Activated T-cell treated with anti-CD3 and anti-CD28 coated beads, Interleukin-2, amount 50 U/mL, for 48 hours (primary cell): Measurements from ENCODE around the gene RIMBP2.
"Not testable (repeated sequence)": the region's sequence is repeated elsewhere in the genome, so short reads cannot be mapped to it uniquely, and the experiment has no call there.

ENCODE experiments used
- DNase-seq, 2 experiments: peaks; one replicate each; pipeline ENCODE4 v3.0.0-alpha.2; 2020

RIMBP2 gene

DNA sequence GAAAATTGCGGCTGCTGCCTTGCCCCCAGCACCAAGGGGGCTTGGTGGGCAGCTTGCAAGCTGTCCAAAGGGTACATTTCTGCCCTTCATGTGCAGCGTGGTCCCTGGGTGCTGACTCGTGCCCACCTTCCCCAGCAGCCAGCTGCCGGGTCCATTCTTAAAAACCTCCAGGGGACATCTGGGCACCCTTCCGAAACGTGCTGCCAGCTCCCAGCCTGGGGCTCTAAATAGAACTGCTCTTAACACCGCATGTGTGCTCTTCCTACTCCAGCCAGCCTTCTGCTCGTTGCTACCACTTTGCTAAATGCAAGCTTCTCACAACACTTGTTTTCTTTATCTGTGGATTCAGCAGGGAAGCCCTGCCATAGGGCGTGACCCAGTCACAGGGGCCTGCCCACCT, 66.0 kb downstream of the RIMBP2 start:
- no peak for DNase-seq

DNA sequence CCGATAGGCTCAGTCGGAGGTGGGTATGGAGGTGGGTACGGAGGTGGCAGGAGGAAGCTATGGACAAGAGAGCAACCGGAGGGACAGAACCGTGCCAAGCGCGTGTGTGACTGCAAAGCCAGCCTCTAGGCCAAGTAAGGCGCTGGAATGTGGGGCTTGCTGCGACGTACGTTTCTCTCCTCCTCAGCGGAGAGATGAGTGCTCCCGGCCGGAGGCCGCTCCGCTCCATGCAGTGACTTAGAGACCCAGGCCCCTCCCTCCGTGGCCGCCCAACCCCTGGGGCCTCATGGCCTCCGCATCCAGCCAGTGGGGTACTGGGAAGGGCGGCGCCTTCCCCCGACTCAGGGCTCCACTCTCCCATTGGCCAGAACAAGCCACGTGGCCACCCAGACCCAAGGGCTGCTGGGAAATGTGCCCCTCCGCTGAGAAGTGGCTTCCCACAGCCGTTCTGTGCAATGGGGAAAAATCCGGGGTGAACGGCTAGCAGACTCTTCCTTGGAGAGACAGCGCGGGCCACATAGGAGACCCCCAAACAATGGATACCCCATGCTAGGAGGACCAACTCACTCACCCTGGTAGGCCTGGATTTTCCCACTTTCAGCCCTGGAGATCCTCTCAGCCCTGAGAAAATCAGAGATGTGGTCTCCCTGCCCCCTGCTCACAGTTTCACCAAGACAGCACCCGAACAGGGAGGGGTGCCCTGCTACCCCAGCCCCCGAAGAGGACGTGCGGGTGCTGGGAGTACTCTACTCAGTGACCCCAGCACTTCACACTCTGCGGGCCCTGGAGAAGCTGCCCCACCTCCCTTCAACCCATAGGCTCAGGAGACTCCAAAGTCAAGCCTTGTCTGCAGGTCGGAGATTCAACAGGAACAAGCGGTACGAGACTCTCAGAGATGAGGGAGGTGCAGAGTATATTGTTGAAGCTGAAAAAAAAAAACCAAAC, 66.7 kb downstream of the RIMBP2 start:
- no peak for DNase-seq

DNA sequence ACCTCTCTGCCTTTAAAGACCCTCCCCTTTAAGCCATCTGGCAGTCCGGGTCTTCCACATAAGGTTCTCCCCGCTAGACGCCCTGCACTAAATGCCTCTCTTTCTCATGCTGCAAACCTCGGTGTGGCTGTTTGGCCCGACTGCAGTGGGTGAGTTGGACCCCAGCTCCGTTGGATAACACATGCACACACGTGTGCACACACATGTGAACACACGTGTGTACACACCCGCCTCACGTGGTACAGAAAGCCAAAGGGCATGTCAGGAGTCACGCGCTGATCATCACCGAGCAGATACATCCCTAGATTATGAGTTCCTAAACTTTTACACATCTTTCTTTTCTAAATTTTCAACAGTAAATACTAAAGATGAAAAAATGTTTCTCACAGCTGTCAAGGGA, 68.3 kb downstream of the RIMBP2 start:
- DNase-seq, result no peak

- DNase-seq, result no peak
These were observed 69.3 kb downstream of the RIMBP2 start for GRCh38 chr12:130646716-130647370.

DNA sequence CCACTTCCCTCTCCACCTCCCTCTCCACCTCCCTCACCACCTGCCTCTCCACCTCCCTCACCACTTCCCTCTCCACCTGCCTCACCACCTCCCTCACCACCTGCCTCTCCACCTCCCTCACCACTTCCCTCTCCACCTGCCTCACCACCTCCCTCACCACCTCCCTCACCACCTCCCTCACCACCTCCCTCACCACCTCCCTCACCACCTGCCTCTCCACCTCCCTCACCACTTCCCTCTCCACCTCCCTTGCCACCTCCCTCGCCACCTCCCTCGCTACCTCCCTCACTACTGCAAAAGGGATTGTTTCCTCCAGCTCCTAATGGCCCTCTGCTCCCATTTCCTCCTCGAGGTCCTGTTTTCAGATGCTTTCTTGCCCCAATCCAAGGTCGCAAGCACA, 69.9 kb downstream of the RIMBP2 start:
- not testable (repeated sequence) for DNase-seq

DNA sequence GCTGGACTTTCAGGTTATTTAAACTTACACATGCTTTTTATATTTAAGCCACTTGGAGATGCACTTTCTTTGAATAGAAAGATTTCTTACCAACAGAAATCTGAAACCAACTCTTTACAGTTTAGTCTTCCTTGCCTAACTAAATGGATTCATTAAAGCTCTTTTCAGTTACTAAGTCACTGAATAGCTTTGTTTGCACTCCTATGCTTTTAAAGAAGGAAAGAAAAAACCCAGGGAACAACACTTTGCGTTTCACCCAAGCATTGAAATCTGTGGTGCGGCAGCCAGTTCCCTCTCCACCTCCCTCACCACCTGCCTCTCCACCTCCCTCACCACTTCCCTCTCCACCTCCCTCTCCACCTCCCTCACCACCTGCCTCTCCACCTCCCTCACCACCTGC, 70.3 kb downstream of the RIMBP2 start:
- no peak for DNase-seq

DNA sequence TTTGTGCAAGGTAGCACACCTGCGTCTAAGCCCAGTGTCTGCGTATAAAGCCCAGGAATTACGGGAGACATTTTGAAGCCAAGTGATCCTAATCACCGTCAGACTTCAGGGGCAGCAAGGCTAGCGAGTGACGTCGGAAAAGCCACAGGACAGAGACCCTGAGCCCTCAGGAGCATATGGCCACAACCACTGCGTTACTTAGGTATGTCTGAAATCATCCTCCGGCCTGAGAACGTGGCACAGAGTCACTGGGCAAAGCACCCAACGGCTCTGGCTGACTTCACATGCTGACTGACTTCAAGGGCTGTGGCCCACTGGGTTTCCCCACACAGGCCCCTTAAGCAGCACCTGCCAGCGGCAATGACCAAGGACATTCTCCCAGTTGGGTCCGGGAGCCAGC, 71.5 kb downstream of the RIMBP2 start:
- no peak for DNase-seq

GRCh38 chr12:130644146-130644545, 72.0 kb downstream of the RIMBP2 start:
- no peak for DNase-seq

- no peak for DNase-seq
These were observed 73.2 kb downstream of the RIMBP2 start for GRCh38 chr12:130642856-130643255.

DNA sequence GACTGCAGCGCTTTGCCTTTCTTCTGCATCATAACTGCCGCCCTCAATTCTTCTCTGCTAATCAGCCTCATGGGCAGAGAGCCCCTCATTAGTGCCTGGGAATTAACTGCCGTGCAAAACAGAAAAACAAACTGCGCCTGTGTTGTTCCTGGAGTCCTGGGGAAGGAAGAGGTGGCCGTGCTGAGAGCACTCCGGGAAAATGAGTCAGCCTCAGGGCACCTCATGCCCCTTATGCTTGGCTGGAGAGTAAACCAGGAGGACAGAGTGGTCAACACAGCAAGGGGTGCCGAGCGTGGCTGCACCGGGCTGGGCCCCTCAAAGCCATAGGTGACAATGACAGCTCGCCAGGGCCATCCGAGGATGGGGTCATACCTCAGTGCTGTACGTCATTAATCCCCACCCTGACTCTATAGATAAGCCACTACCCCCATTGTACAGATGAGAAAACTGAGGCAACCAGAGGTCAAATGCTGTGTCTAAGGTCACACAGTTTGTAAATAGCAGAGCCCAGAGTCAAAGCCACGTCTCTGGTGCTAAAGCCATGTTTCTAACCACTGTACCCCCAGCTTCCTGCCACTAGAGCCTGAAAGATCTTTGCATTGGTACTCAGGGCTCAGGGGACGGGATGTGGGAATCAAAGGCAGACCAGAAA, 74.4 kb downstream of the RIMBP2 start:
- no peak for DNase-seq

DNA sequence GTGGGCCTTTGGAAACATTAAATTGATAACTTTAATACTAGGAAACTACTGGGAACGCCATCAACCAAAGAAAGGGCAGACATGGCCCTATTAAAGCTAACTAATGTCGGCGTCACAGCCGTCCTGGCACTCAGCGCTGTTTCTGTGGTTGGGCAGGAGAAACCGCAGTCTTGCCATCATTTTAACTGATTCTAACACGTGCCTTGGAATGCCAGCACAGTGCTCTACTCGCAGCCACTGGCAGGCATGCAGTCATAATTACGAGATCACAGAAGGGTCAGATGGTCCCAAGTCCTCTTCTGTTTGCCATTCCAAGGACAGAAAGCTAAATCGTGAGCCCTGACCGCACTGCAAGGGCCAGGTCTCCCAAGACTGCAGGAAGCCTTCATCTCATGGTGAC, 75.2 kb downstream of the RIMBP2 start:
- no peak for DNase-seq

GRCh38 chr12:130640496-130640895, 75.6 kb downstream of the RIMBP2 start:
- DNase-seq, result no peak

- no peak for DNase-seq
These were observed 76.3 kb downstream of the RIMBP2 start for GRCh38 chr12:130639476-130640424.

GRCh38 chr12:130636370-130636769, 79.7 kb downstream of the RIMBP2 start:
- no peak for DNase-seq

- no peak for DNase-seq
These were observed 81.2 kb downstream of the RIMBP2 start for GRCh38 chr12:130634866-130635265.

DNA sequence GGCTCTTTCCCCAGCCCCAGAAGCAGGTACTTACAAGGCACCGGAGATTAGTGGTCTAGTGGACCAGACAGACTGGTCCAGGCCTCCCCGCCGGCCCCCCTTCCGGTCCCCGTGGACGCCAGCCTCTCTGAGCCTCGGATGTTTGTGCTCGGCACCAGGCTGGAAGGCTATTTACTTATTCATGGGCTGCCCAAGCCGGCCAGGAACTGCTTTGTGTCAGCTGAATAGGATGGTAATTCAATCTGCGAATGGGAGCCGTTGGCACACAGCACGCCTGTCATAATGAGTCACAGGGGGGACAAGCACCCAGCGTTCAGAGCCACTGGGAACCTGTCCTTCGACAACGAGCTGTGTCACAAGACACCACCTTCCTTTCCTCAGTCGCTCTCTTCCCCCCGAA, 82.3 kb downstream of the RIMBP2 start:
- no peak for DNase-seq

DNA sequence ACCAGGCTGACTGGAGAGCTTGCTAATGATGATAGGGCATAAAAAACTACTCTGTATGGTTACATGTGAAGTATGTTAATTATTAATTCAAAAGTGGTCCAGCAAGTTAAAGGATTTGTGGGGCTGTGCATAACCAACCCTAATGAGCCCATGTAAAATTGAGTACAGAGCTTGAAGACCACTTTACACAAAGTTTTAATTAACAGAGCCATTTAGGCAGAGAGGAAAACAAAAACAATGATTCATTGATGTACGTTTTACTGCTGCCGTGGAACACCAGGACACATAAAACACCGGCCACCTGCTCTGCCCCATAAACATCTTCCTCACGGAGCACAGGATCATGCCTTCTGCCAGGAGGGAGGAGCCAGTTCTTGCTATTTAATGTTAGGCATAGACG, 83.5 kb downstream of the RIMBP2 start:
- DNase-seq, result no peak

DNA sequence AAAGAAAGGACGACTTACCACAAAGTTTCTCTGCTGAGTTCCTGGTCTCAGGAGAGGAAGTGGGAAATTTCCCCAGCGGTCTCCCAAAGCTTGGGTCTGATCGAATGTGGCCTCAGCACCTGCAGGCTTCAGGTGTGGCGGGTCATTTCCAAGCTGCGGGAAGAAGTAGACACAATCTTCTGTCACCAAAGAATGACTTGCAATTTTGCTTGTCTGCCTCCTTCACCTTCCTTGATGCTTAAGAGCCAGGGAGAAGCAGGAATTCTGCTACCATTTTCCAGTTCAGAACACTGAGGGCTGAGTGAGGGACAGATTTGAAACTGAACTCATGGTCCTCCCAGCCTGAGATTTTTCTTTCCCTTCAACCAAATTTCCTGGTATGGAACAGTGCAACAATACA, 87.8 kb downstream of the RIMBP2 start:
- DNase-seq, result no peak

GRCh38 chr12:130627175-130627574, 88.9 kb downstream of the RIMBP2 start:
- DNase-seq, result no peak

DNA sequence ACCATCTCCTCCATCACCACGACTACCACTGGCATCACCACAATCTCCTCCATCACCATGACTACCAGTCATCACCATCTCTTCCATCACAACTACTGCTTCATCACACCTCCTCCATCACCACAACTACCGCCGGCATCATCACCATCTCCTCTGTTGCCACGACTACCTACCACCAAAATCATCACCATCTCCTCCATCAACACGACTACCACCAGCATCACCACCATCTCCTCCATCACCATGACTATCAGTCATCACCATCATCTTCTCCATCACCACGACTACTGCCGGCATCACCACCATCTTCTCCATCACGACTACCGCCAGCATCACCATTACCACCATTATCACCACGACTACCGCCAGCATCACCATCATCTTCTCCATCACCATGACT, 89.5 kb downstream of the RIMBP2 start:
- no peak for DNase-seq

GRCh38 chr12:130625201-130625600, 90.9 kb downstream of the RIMBP2 start:
- no peak for DNase-seq

GRCh38 chr12:130622803-130623202, 93.3 kb downstream of the RIMBP2 start:
- DNase-seq, result no peak
